H9 (cell line): ENCODE results near the gene BTBD3. TPM values are rescaled to one million over a fixed set of nuclear protein-coding genes. Genes with fewer than 3 reads are reported as not detected.
A peak's percentile ranks its signal among the peaks of the same experiment; 100 is the strongest.

ENCODE experiments used
- DNase-seq: peaks from one replicate; pipeline ENCODE4 v3.0.0-alpha.2; 2017
- H2AFZ ChIP-seq: one replicate; pipeline ENCODE4 v1.6.1; 2013; ENCODE audit warnings: mild to moderate bottlenecking, low read length, control low read depth, moderate library complexity
- H2AK5ac ChIP-seq: 2 replicates; pipeline ENCODE4 v1.6.1; 2013; ENCODE audit warnings: low read length, control low read depth, mixed read lengths; ENCODE audit not compliant: insufficient read length
- H2BK120ac ChIP-seq: one replicate; pipeline ENCODE4 v1.6.1; 2013; ENCODE audit warnings: low read depth, mild to moderate bottlenecking, low read length, control low read depth, inconsistent platforms; ENCODE audit not compliant: poor library complexity, severe bottlenecking
- H2BK12ac ChIP-seq: 2 replicates; pipeline ENCODE4 v1.6.1; 2013; ENCODE audit warnings: low read length, control low read depth, mixed read lengths, low read depth; ENCODE audit not compliant: insufficient read length
- H2BK15ac ChIP-seq: 2 replicates; pipeline ENCODE4 v1.6.1; 2013; ENCODE audit warnings: low read depth, low read length, control low read depth
- H2BK20ac ChIP-seq: one replicate; pipeline ENCODE4 v1.6.1; 2013; ENCODE audit warnings: low read depth, mild to moderate bottlenecking, low read length, control low read depth, inconsistent platforms; ENCODE audit not compliant: poor library complexity, severe bottlenecking
- H2BK5ac ChIP-seq: 2 replicates; pipeline ENCODE4 v1.6.1; 2013; ENCODE audit warnings: low read length, control low read depth, mixed read lengths; ENCODE audit not compliant: insufficient read length
- H3K14ac ChIP-seq: 2 replicates; pipeline ENCODE4 v1.6.1; 2013; ENCODE audit warnings: low read length, control low read depth; ENCODE audit not compliant: insufficient read depth
- H3K18ac ChIP-seq: 2 replicates; pipeline ENCODE4 v1.6.1; 2013; ENCODE audit warnings: low read depth, mild to moderate bottlenecking, mixed read lengths, low read length, control low read depth; ENCODE audit not compliant: insufficient read length
- H3K23ac ChIP-seq: 2 replicates; pipeline ENCODE4 v1.6.1; 2013; ENCODE audit warnings: low read length, control low read depth, mixed read lengths, low read depth; ENCODE audit not compliant: insufficient read length
- H3K23me2 ChIP-seq: 2 replicates; pipeline ENCODE4 v1.6.1; 2013; ENCODE audit warnings: low read depth, mild to moderate bottlenecking, mixed read lengths, low read length, control low read depth; ENCODE audit not compliant: insufficient read length, poor library complexity, severe bottlenecking
- H3K27ac ChIP-seq: 2 replicates; pipeline ENCODE4 v1.5.1; 2013; ENCODE audit warnings: low read length, control low read depth, mixed read lengths, low read depth; ENCODE audit not compliant: insufficient read length
- H3K27me3 ChIP-seq: 2 replicates; pipeline ENCODE4 v1.6.1; 2013; ENCODE audit warnings: low read length, control low read depth, inconsistent platforms; ENCODE audit not compliant: insufficient read depth
- H3K4ac ChIP-seq: 2 replicates; pipeline ENCODE4 v1.6.1; 2013; ENCODE audit warnings: low read depth, mild to moderate bottlenecking, control low read depth, inconsistent platforms, low read length, moderate library complexity
- H3K4me1 ChIP-seq: 2 replicates; pipeline ENCODE4 v1.6.1; 2013; ENCODE audit warnings: low read length, control low read depth, inconsistent platforms; ENCODE audit not compliant: insufficient read depth
- H3K4me2 ChIP-seq: 2 replicates; pipeline ENCODE4 v1.6.1; 2013; ENCODE audit warnings: low read length, control low read depth, mixed read lengths; ENCODE audit not compliant: insufficient read length, insufficient read depth
- H3K56ac ChIP-seq: 2 replicates; pipeline ENCODE4 v1.6.1; 2013; ENCODE audit warnings: low read depth, mild to moderate bottlenecking, mixed read lengths, low read length, control low read depth; ENCODE audit not compliant: insufficient read length
- H3K79me1 ChIP-seq: 2 replicates; pipeline ENCODE4 v1.6.1; 2013; ENCODE audit warnings: low read depth, mild to moderate bottlenecking, moderate library complexity, low read length, control low read depth, inconsistent platforms; ENCODE audit not compliant: insufficient read depth, poor library complexity, severe bottlenecking
- H3K79me2 ChIP-seq: 2 replicates; pipeline ENCODE4 v1.6.1; 2013; ENCODE audit warnings: low read length, control low read depth, inconsistent platforms; ENCODE audit not compliant: insufficient read depth
- H3K9ac ChIP-seq: 2 replicates; pipeline ENCODE4 v1.6.1; 2013; ENCODE audit warnings: low read length, control low read depth, mixed read lengths; ENCODE audit not compliant: insufficient read length; ENCODE audit errors: extremely low read depth
- H3K9me3 ChIP-seq: one replicate; pipeline ENCODE4 v1.6.1; 2013; ENCODE audit warnings: low read depth, low read length, inconsistent platforms; ENCODE audit not compliant: control insufficient read depth
- H3T11ph ChIP-seq: one replicate; pipeline ENCODE4 v1.6.1; 2013; ENCODE audit warnings: mild to moderate bottlenecking, low read length, control low read depth, inconsistent platforms
- H4K20me1 ChIP-seq: one replicate; pipeline ENCODE4 v1.6.1; 2013; ENCODE audit not compliant: control insufficient read depth, insufficient read length, insufficient read depth
- H4K5ac ChIP-seq: 2 replicates; pipeline ENCODE4 v1.6.1; 2013; ENCODE audit warnings: low read depth, mild to moderate bottlenecking, mixed read lengths, low read length, control low read depth; ENCODE audit not compliant: insufficient read length
- H4K8ac ChIP-seq: replicated peaks from 2 replicates; pipeline ENCODE4 v1.6.1; 2013; ENCODE audit warnings: low read length, control low read depth, mixed read lengths, low read depth; ENCODE audit not compliant: insufficient read length
- H4K91ac ChIP-seq: 2 replicates; pipeline ENCODE4 v1.6.1; 2013; ENCODE audit warnings: low read depth, mild to moderate bottlenecking, moderate library complexity, mixed read lengths, low read length, control low read depth; ENCODE audit not compliant: insufficient read length
- H3K27ac Mint-ChIP-seq, 3 experiments: 2 replicates in 2 of 3; 3 replicates in 1 of 3; pipeline ENCODE4 v1.8.0; 2020 to 2021; ENCODE audit warnings: mixed read lengths in 3 of 3, mild to moderate bottlenecking in 1 of 3, moderate library complexity in 1 of 3
- H3K27me3 Mint-ChIP-seq: 2 replicates; pipeline ENCODE4 v1.8.0; 2021; ENCODE audit warnings: low read depth, mild to moderate bottlenecking, moderate library complexity, mixed read lengths
- H3K36me3 Mint-ChIP-seq, 3 experiments: 2 replicates in 2 of 3; 3 replicates in 1 of 3; pipeline ENCODE4 v1.8.0; 2020 to 2021; ENCODE audit warnings: low read depth in 3 of 3, mixed read lengths in 3 of 3; ENCODE audit not compliant: insufficient read depth in 1 of 3
- H3K4me1 Mint-ChIP-seq, 2 experiments: 2 replicates each; pipeline ENCODE4 v1.8.0; 2020; ENCODE audit warnings: mixed read lengths in 2 of 2
- H3K4me3 Mint-ChIP-seq, 2 experiments: 2 replicates in 1 of 2; 3 replicates in 1 of 2; pipeline ENCODE4 v1.8.0; 2020 to 2021; ENCODE audit warnings: mild to moderate bottlenecking in 2 of 2, mixed read lengths in 2 of 2, moderate library complexity in 1 of 2
- H3K9me3 Mint-ChIP-seq, 2 experiments: 2 replicates in 1 of 2; 3 replicates in 1 of 2; pipeline ENCODE4 v1.8.0; 2020; ENCODE audit warnings: mild to moderate bottlenecking in 2 of 2, mixed read lengths in 2 of 2, moderate library complexity in 1 of 2
- WGBS: extraction: QIAGEN DNeasy Blood & Tissue Kit; methylation state at CpG from one replicate; pipeline ENCODE4 v1.1.7; 2013; ENCODE audit warnings: missing lambda C conversion rate, low lambda C conversion rate, mixed read lengths; ENCODE audit not compliant: insufficient read length; ENCODE audit errors: extremely low coverage; 5-methylcytosine and 5-hydroxymethylcytosine counted together
- total RNA-seq: library from RNA; stranded (reverse); gene quantifications from 2 replicates; pipeline ENCODE4 v1.2.1, GENCODE V29; 2021
- TF ChIP-seq, protein P1 (sequence below): fragments of 200-600 bp; sonication (generic); conservative IDR thresholded peaks from 3 replicates; pipeline ENCODE4 v1.8.0; 2021; ENCODE audit warnings: antibody characterized with exemption, mild to moderate bottlenecking

BTBD3 gene
- total RNA-seq, 1 experiment from 2014 or later, result 62.1 TPM

DNA sequence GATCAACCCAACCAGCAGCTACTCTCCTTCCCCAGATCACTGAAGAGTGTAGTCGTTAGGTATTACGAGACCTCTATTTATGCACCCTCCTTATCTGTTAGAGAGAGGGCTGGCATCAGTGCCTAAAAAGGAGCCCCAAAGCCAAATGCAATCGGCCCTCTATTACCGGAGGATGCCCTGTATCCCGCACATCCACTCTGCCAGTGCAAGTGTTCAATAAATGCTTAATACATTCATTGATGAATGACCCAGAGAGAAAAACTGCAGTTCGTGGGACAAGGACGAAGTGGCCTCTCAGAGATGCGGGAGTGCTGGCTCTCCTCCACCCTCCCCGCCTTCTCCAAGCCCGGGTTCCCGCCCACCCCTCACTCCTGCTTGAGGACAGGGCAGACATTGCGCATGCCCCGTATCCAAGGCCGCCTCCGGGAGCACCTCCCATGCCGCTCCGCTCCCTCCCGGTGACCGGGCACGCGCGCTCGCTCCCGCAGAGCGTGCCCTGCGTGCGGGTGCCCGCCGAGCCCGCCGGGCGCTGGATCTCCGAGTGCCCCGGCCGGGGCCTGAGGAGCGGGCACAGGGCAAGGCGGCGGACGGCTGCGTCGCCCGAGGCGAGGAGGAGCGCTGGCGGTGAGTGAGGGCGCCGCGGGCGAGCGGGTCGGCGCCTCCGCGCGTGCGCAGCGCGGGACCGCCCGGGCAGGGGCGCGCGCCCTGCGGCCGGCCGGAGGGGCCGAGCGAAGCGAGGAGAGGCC is 27.2 kb upstream of the BTBD3 start:
- Histone ChIP-seq H2BK15ac (no peak overlapping the region), H2BK20ac (no peak overlapping the region), H3K4ac (no peak overlapping the region), H3K18ac (no peak overlapping the region), H4K20me1 (no peaks in the 10 kb centered on the region), H3K56ac (no peak overlapping the region), H3K4me1 (no peaks in the 10 kb centered on the region; the same call in 1 of the 2 replicates), H3K4me2 (peak overlapping the region; percentile 66), H4K8ac (no peak overlapping the region), H3K79me1 (no peaks in the 10 kb centered on the region), H3K27me3 (no peaks in the 10 kb centered on the region), H2BK120ac (no peak overlapping the region), H4K91ac (no peak overlapping the region), H3K79me2 (peaks cover 7% of the 10 kb centered on the region; the same call in 1 of the 2 replicates), H3T11ph (no peak overlapping the region), H2AFZ (no peak overlapping the region), H3K14ac (no peak overlapping the region), H3K9ac (no peak overlapping the region), H2AK5ac (no peak overlapping the region), H3K9me3 (no peaks in the 10 kb centered on the region), H3K27ac (no peak overlapping the region), H2BK5ac (no peak overlapping the region), H2BK12ac (no peak overlapping the region), H4K5ac (no peak overlapping the region), H3K23ac (no peak overlapping the region), H3K23me2 (peaks cover 9% of the 10 kb centered on the region)
- Mint-ChIP-seq H3K27ac (peak overlapping the region in 1 of 3 experiments; percentile 91; a peak in 1 of 7 replicates), H3K4me1 (peaks cover 30 to 32% of the 10 kb centered on the region in 2 experiments), H3K4me3 (peak overlapping the region; percentile 88 to 92), H3K27me3 (peaks cover 15% of the 10 kb centered on the region), H3K9me3 (no peaks in the 10 kb centered on the region), H3K36me3 (peaks cover 0 to 4% (median 0%) of the 10 kb centered on the region in 3 experiments; a peak in 2 of 7 replicates)
- TF ChIP-seq, protein P1, sequence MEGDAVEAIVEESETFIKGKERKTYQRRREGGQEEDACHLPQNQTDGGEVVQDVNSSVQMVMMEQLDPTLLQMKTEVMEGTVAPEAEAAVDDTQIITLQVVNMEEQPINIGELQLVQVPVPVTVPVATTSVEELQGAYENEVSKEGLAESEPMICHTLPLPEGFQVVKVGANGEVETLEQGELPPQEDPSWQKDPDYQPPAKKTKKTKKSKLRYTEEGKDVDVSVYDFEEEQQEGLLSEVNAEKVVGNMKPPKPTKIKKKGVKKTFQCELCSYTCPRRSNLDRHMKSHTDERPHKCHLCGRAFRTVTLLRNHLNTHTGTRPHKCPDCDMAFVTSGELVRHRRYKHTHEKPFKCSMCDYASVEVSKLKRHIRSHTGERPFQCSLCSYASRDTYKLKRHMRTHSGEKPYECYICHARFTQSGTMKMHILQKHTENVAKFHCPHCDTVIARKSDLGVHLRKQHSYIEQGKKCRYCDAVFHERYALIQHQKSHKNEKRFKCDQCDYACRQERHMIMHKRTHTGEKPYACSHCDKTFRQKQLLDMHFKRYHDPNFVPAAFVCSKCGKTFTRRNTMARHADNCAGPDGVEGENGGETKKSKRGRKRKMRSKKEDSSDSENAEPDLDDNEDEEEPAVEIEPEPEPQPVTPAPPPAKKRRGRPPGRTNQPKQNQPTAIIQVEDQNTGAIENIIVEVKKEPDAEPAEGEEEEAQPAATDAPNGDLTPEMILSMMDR, result no peak
- no CpG with 5 or more reads among the region's 69 CpGs for WGBS
- DNase-seq, result peak; percentile 97
